GM21515 (cell line): Measurements from ENCODE around the gene ACAA1.
"Not testable (repeated sequence)": the region's sequence is repeated elsewhere in the genome, so short reads cannot be mapped to it uniquely, and the experiment has no call there.

Experiments used
- ATAC-seq: cut with Tn5 transposase; IDR thresholded peaks from one replicate; pipeline ENCODE4 v1.9.1; 2021; ENCODE audit not compliant: unreplicated experiment

The ACAA1 gene

GRCh38 chr3:38083871-38084333 lies 53.0 kb downstream of the ACAA1 start:
- no peak for ATAC-seq

- not testable (repeated sequence) for ATAC-seq
Measured at GRCh38 chr3:38083254-38083653, 53.7 kb downstream of the ACAA1 start.

- ATAC-seq, result not testable (repeated sequence)
Measured at GRCh38 chr3:38082296-38082695, 54.6 kb downstream of the ACAA1 start.

GRCh38 chr3:38077073-38077472 lies 59.9 kb downstream of the ACAA1 start:
- ATAC-seq, result not testable (repeated sequence)
